Gastroesophageal sphincter (tissue), 3 donors: ENCODE data around the gene CNTNAP2.
"Not testable (repeated sequence)": the region's sequence is repeated elsewhere in the genome, so short reads cannot be mapped to it uniquely, and the experiment has no call there.

ENCODE experiments used
- EP300 ChIP-seq: sonication (generic); formaldehyde crosslinking; IDR thresholded peaks from one replicate; pipeline ENCODE4 v1.6.1; 2017; ENCODE audit warnings: antibody characterized with exemption, mild to moderate bottlenecking
- POLR2A ChIP-seq, 2 donors: fragments of 450-650 bp; IDR thresholded peaks; one replicate each; pipeline ENCODE4 v1.6.1; 2017; ENCODE audit warnings: antibody characterized with exemption in 2 of 2, mild to moderate bottlenecking in 2 of 2, moderate library complexity in 1 of 2
- POLR2AphosphoS5 ChIP-seq: sonication (generic); formaldehyde crosslinking; IDR thresholded peaks from one replicate; pipeline ENCODE4 v1.6.1; 2017; ENCODE audit warnings: antibody characterized with exemption
- TF ChIP-seq, protein P1 (sequence below), 4 experiments: fragments of 200-600 bp in 2 of 4; fragments of 450-650 bp in 2 of 4; sonication (generic) in 1 of 4; IDR thresholded peaks; one replicate each; pipeline ENCODE4 v1.5.1; 2017 to 2019; ENCODE audit warnings: antibody characterized with exemption in 4 of 4, mild to moderate bottlenecking in 2 of 4, moderate library complexity in 2 of 4

DNA sequence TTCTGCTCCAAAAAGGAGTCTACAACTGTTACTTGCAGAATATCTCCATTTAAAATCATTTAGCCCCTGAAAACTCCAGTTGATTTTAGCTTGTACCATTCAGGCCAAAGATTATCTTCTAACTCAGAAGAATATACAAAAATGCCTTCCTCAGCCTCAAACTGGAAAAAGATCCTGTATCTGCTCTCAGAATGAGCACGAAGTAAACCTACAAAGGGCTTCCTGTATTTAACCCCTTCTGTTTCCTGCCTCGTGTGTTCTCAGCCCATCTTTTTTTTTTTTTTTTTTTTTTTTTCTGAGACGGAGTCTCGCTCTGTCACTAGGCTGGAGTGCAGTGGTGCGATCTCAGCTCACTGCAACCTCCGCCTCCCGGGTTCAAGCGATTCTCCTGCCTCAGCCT is 2334.9 kb downstream of the CNTNAP2 start:
- TF ChIP-seq, protein P1, sequence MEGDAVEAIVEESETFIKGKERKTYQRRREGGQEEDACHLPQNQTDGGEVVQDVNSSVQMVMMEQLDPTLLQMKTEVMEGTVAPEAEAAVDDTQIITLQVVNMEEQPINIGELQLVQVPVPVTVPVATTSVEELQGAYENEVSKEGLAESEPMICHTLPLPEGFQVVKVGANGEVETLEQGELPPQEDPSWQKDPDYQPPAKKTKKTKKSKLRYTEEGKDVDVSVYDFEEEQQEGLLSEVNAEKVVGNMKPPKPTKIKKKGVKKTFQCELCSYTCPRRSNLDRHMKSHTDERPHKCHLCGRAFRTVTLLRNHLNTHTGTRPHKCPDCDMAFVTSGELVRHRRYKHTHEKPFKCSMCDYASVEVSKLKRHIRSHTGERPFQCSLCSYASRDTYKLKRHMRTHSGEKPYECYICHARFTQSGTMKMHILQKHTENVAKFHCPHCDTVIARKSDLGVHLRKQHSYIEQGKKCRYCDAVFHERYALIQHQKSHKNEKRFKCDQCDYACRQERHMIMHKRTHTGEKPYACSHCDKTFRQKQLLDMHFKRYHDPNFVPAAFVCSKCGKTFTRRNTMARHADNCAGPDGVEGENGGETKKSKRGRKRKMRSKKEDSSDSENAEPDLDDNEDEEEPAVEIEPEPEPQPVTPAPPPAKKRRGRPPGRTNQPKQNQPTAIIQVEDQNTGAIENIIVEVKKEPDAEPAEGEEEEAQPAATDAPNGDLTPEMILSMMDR (IDR thresholded peaks at IDR 0.05) = not testable (repeated sequence)
- not testable (repeated sequence) for TF ChIP-seq POLR2AphosphoS5; POLR2A (IDR thresholded peaks at IDR 0.05); EP300
